ENCODE results near the gene TRAK1. TPM values are rescaled to one million over a fixed set of nuclear protein-coding genes. Genes with fewer than 3 reads are reported as not detected.
A peak's percentile ranks its signal among the peaks of the same experiment; 100 is the strongest.

TRAK1 gene
- total RNA-seq, 1 experiment from 2014 or later = 41.0 TPM

GRCh38 chr3:42114130-42114725 lies 23.1 kb downstream of the TRAK1 start:
- CTCF ChIA-PET = interaction anchor here (0.8 kb wide), 1 partner anchor 77 kb away, joined by 4 read pairs; no protein-coding TSS in a partner anchor

GRCh38 chr3:42115215-42115614 lies 24.1 kb downstream of the TRAK1 start:
- DNase-seq (ENCODE audit: low spot score) (no peak), ATAC-seq (no peak)
- Mint-ChIP-seq H3K4me1 (peaks cover 21% of the 10 kb centered on the region), H3K27me3 (ENCODE audit: low read depth) (no peaks in the 10 kb centered on the region), H3K9me3 (no peaks in the 10 kb centered on the region), H3K36me3 (no peaks in the 10 kb centered on the region), H3K4me3 (no peak overlapping the region), H3K27ac (0 out of 2 replicates have a peak overlapping the region, but pooled peaks have one; percentile 12)
- TF ChIP-seq ZNF281 (CRISPR knock-in tag; IDR thresholded peaks at IDR 0.05) (no peak), ESRRA (CRISPR knock-in tag; IDR thresholded peaks at IDR 0.05; ENCODE audit: borderline replicate concordance) (no peak), ZNF232 (CRISPR knock-in tag; IDR thresholded peaks at IDR 0.05) (no peak), HMGXB4 (CRISPR knock-in tag; IDR thresholded peaks at IDR 0.05) (no peak), NR2C2 (CRISPR knock-in tag; IDR thresholded peaks at IDR 0.05) (no peak), ATF1 (CRISPR knock-in tag; IDR thresholded peaks at IDR 0.05) (no peak), FOXP1 (CRISPR knock-in tag; IDR thresholded peaks at IDR 0.05; ENCODE audit: borderline replicate concordance) (no peak), TP53 (CRISPR knock-in tag; IDR thresholded peaks at IDR 0.05) (no peak), CDX4 (CRISPR knock-in tag; IDR thresholded peaks at IDR 0.05; ENCODE audit: borderline replicate concordance) (no peak), ZNF416 (CRISPR knock-in tag; IDR thresholded peaks at IDR 0.05) (no peak), ELF4 (CRISPR knock-in tag; IDR thresholded peaks at IDR 0.05; ENCODE audit: low read depth) (no peak), RELA (CRISPR knock-in tag; IDR thresholded peaks at IDR 0.05; ENCODE audit: borderline replicate concordance) (no peak), IRF2 (CRISPR knock-in tag; IDR thresholded peaks at IDR 0.05; ENCODE audit: borderline replicate concordance, low read depth) (no peak), PRRX2 (CRISPR knock-in tag; IDR thresholded peaks at IDR 0.05) (no peak), NFATC4 (CRISPR knock-in tag; IDR thresholded peaks at IDR 0.05) (no peak), E2F4 (CRISPR knock-in tag; IDR thresholded peaks at IDR 0.05; ENCODE audit: borderline replicate concordance, low read depth) (no peak), OVOL2 (CRISPR knock-in tag; IDR thresholded peaks at IDR 0.05; ENCODE audit: borderline replicate concordance) (no peak)
- CTCF ChIA-PET = no interaction called here
- POLR2A ChIA-PET = no interaction called here

More at GRCh38 chr3:42114130-42114725, 23.1 kb downstream of the TRAK1 start:
- ATAC-seq = no peak
- DNase-seq (ENCODE audit: low spot score) = no peak
- Mint-ChIP-seq H3K27me3 (ENCODE audit: low read depth) (no peaks in the 10 kb centered on the region), H3K4me1 (peaks cover 21% of the 10 kb centered on the region), H3K36me3 (no peaks in the 10 kb centered on the region), H3K9me3 (no peaks in the 10 kb centered on the region), H3K27ac (no peak overlapping the region), H3K4me3 (no peak overlapping the region)
- POLR2A ChIA-PET = no interaction called here
- TF ChIP-seq TEAD4 (CRISPR knock-in tag; IDR thresholded peaks at IDR 0.05) (no peak), MAX (CRISPR knock-in tag; IDR thresholded peaks at IDR 0.05) (no peak), ZNF425 (CRISPR knock-in tag; conservative IDR thresholded peaks at IDR 0.05) (no peak), HMGA2 (CRISPR knock-in tag; IDR thresholded peaks at IDR 0.05) (no peak), CREM (CRISPR knock-in tag; IDR thresholded peaks at IDR 0.05) (no peak)
